ENCODE measurements around the gene TRMT6.

The TRMT6 gene

GRCh38 chr20:5899444-5899843, 50.9 kb downstream of the TRMT6 start:
- no peak for DNase-seq (ENCODE audit: low spot score)

- no peak for DNase-seq (ENCODE audit: low spot score)
These were observed 54.7 kb downstream of the TRMT6 start for GRCh38 chr20:5895626-5896025.

- no peak for DNase-seq (ENCODE audit: low spot score)
These were observed 56.7 kb downstream of the TRMT6 start for GRCh38 chr20:5893621-5894020.

GRCh38 chr20:5893052-5893451, 57.3 kb downstream of the TRMT6 start:
- DNase-seq (ENCODE audit: low spot score) = no peak

- DNase-seq (ENCODE audit: low spot score) = no peak
These were observed 59.4 kb downstream of the TRMT6 start for GRCh38 chr20:5890773-5891441.

- DNase-seq (ENCODE audit: low spot score) = no peak
These were observed 62.3 kb downstream of the TRMT6 start for GRCh38 chr20:5888041-5888440.

GRCh38 chr20:5887386-5887785, 62.9 kb downstream of the TRMT6 start:
- no peak for DNase-seq (ENCODE audit: low spot score)
